Right atrium auricular region (tissue), 2 donors: ENCODE measurements around the gene CNTF. TPM values are rescaled to one million over a fixed set of nuclear protein-coding genes. Genes with fewer than 3 reads are reported as not detected.

Experiments
- DNase-seq: peaks from one replicate; pipeline ENCODE4 v3.0.0-alpha.2; 2019; ENCODE audit warnings: low spot score
- H3K27ac ChIP-seq, 2 donors: fragments of 200-600 bp; sonication (generic); 1 replicate in 1 of 2; 2 replicates in 1 of 2; pipeline ENCODE4 v1.5.1; 2016 to 2019
- H3K27me3 ChIP-seq, 2 donors: fragments of 200-600 bp; sonication (generic); one replicate each; pipeline versions ENCODE4 v1.5.1 to v1.6.0; 2017 to 2019
- H3K36me3 ChIP-seq: fragments of 200-600 bp; sonication (generic); one replicate; pipeline ENCODE4 v1.5.1; 2016
- H3K4me1 ChIP-seq, 2 donors: fragments of 200-600 bp; sonication (generic); one replicate each; pipeline versions ENCODE4 v1.5.1 to v1.6.0; 2017 to 2019
- H3K4me3 ChIP-seq, 2 donors: fragments of 200-600 bp; sonication (generic); 1 replicate in 1 of 2; 2 replicates in 1 of 2; pipeline ENCODE4 v1.5.1; 2017 to 2019; ENCODE audit warnings: mild to moderate bottlenecking in 1 of 2, moderate library complexity in 1 of 2
- H3K9me3 ChIP-seq, 2 donors: fragments of 200-600 bp; sonication (generic); one replicate each; pipeline ENCODE4 v1.5.1; 2019
- total RNA-seq, 2 donors: library from RNA; depleted of rRNA; stranded (reverse); fragments of >200 nt; gene quantifications; one replicate each; pipeline ENCODE4 v1.1.0, GENCODE V29; 2016
- TF ChIP-seq, protein P1 (sequence below), 2 donors: fragments of 200-600 bp; sonication (generic); IDR thresholded peaks; one replicate each; pipeline ENCODE4 v1.5.1; 2019; ENCODE audit warnings: antibody characterized with exemption in 2 of 2

The CNTF gene
- total RNA-seq, 2 donors from 2014 or later: 0.30 to 1.6 TPM

DNA sequence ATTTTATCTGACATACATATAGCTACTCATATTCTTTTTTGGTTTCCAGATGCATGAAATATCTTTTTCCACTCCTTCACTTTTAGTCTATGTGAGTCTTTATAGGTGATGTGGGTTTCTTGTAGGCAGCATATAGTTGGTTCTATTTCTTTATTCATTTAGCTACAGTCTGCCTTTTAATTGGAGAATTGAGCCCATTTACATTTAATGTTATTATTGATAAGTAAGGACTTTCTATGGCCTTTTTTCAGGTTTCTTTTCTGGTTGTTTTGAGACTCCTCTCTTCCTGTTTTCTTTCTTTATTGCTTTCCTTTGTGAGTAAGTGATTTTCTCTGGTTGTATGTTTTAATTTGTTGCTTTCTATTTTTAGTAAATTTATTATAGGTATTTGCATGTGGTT is 27.2 kb downstream of the CNTF start:
- no peak overlapping the region for H3K4me3 ChIP-seq
- H3K4me1 ChIP-seq: no peaks in the 10 kb centered on the region
- TF ChIP-seq, protein P1, sequence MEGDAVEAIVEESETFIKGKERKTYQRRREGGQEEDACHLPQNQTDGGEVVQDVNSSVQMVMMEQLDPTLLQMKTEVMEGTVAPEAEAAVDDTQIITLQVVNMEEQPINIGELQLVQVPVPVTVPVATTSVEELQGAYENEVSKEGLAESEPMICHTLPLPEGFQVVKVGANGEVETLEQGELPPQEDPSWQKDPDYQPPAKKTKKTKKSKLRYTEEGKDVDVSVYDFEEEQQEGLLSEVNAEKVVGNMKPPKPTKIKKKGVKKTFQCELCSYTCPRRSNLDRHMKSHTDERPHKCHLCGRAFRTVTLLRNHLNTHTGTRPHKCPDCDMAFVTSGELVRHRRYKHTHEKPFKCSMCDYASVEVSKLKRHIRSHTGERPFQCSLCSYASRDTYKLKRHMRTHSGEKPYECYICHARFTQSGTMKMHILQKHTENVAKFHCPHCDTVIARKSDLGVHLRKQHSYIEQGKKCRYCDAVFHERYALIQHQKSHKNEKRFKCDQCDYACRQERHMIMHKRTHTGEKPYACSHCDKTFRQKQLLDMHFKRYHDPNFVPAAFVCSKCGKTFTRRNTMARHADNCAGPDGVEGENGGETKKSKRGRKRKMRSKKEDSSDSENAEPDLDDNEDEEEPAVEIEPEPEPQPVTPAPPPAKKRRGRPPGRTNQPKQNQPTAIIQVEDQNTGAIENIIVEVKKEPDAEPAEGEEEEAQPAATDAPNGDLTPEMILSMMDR (IDR thresholded peaks at IDR 0.05): no peak
- no peaks in the 10 kb centered on the region for H3K9me3 ChIP-seq
- H3K27me3 ChIP-seq: no peaks in the 10 kb centered on the region
- no peak overlapping the region for H3K27ac ChIP-seq
- no peaks in the 10 kb centered on the region for H3K36me3 ChIP-seq
- DNase-seq: no peak

DNA sequence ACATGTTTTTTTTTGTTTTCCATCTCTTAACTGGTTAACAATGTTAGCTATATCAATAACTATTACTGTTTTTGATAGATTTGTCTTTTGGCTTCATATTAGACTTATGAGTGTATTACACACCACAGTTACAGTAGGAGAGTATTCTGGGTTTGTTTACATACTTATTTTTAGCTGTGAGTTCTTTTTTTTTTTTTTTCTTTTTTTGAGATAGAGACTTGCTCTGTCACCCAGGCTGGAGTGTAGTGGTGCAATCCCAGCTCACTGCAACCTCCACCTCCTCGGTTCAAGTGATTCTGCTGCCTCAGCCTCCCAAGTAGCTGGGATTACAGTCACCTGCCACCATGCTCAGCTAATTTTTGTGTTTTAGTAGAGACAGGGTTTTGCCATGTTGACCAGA is 28.0 kb downstream of the CNTF start:
- Histone ChIP-seq H3K27ac (no peak overlapping the region), H3K36me3 (no peaks in the 10 kb centered on the region), H3K27me3 (no peaks in the 10 kb centered on the region), H3K4me3 (no peak overlapping the region), H3K9me3 (no peaks in the 10 kb centered on the region), H3K4me1 (no peaks in the 10 kb centered on the region)
- DNase-seq: no peak
- TF ChIP-seq, protein P1 (IDR thresholded peaks at IDR 0.05): no peak

DNA sequence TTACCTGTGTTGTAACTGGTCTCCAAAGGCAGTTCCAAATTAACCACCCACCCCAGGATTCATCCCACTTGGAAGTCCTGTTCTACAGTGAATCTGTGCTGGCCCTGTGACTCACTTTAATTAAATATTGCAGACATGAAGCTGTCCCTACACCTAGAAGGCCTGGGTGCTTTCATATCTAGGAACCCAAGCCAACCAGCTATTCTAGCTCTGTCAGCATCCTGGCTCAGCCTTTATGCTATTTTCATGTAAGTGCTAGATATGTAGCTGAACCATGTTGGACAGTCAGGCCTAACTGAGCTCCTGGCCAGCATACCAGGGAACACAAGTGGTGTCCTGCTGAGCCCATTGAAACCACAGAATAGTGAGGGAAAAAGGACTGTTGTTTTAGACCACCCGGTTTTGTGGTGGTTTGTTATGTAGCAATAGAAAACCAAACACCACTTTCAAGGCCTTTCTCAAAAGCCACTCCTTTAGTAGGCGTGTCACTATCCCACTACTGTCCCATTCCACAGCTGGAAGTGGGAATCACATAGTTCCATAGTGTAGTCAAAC is 30.3 kb downstream of the CNTF start:
- TF ChIP-seq, protein P1 (IDR thresholded peaks at IDR 0.05): no peak
- Histone ChIP-seq H3K4me3 (no peak overlapping the region), H3K4me1 (no peaks in the 10 kb centered on the region), H3K9me3 (no peaks in the 10 kb centered on the region), H3K27me3 (no peaks in the 10 kb centered on the region), H3K27ac (no peak overlapping the region), H3K36me3 (no peaks in the 10 kb centered on the region)
- no peak for DNase-seq

DNA sequence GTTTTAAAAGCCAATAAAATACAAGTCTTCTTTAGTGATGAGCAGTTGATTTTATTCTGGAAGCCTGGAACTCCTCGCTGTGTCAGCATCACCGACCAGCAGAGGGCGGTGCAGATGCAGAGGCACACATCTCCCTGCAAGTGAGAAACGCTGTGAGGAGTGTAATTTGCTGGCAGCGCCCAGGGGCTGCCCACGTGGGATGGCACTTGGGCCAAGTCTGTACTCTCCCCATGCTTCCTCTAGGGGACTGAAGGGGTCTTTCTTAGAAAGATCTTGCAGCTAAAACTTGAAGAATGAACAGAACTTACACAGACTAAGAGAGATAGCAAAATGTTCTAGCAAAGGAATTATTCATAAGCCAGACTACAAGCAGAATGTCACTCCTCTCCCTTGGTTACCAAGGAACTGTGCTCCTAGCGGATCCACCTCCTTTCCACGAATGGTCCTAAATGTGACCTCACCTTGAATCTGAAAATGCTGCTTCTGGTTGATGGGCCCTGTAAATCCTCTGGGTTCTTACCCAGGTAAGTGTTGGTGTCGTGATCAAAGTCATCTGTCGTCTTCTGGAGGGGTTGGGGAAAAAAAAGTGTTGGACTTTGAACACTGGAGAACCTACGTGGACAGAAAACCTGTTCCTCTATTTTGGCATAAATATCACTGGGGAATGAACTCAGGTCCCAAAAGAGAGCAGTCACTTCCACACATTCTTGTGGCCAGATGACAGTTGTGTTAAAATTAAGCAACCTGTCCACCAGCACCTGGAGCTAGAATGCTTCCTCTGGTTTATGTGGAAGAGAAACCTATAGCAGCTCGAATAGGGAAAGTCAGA is 31.8 kb downstream of the CNTF start:
- Histone ChIP-seq H3K9me3 (no peaks in the 10 kb centered on the region), H3K27me3 (no peaks in the 10 kb centered on the region), H3K4me1 (no peaks in the 10 kb centered on the region), H3K4me3 (no peak overlapping the region), H3K36me3 (no peaks in the 10 kb centered on the region), H3K27ac (no peak overlapping the region)
- TF ChIP-seq, protein P1 (IDR thresholded peaks at IDR 0.05): peak; percentile 74 to 91
- peak; percentile 80 for DNase-seq

DNA sequence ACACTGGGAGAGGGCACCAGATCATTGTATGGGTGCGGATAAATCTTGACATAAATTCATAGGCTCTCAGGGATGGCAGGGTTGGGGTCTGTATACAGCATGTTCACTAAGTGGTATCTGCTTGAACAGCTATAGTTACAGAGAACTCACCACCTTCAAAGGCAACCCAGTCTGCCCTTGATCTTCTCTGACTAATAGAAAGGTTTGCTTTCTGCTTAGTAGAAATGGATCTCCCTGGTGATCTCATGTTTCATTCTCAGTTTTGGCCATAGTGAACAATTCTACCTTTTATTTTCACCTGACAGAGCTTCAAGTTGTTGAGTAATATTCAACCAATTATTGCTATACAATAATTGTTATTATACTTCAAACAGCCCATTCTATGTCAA is 32.4 kb downstream of the CNTF start:
- Histone ChIP-seq H3K36me3 (no peaks in the 10 kb centered on the region), H3K4me1 (no peaks in the 10 kb centered on the region), H3K9me3 (no peaks in the 10 kb centered on the region), H3K4me3 (no peak overlapping the region), H3K27ac (no peak overlapping the region), H3K27me3 (no peaks in the 10 kb centered on the region)
- DNase-seq: no peak
- TF ChIP-seq, protein P1 (IDR thresholded peaks at IDR 0.05): no peak
